ENCODE results near the gene ARHGEF11.

DNA sequence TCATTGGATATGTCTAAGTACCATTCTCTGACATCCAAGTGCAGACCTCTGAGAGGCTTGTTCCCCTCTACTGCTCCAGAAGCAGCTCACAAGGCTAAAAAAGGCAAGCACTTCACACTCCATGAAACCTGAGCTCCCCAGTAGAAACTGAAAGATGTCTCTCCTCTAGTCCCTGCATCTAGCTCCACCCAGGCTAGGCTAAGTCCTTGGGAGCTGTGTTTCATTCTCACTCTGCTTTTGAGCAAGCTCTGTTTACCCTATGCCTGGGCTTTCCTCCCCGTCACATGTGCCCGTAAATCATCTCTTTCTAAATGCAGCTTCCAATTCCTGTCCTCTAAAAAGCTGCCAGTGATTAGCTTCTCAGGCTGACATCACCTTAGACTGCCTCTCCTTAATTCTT is 86.1 kb downstream of the ARHGEF11 start:
- TF ChIP-seq SP1 (IDR thresholded peaks at IDR 0.05) (no peak), L3MBTL2 (conservative IDR thresholded peaks at IDR 0.05) (no peak), FOXK2 (IDR thresholded peaks at IDR 0.05) (no peak), CTBP1 (IDR thresholded peaks at IDR 0.05; ENCODE audit: borderline replicate concordance) (no peak), FOXM1 (IDR thresholded peaks at IDR 0.05; ENCODE audit: borderline replicate concordance) (no peak), NFRKB (IDR thresholded peaks at IDR 0.05) (no peak), SUZ12 (IDR thresholded peaks at IDR 0.05) (no peak), HDGF (IDR thresholded peaks at IDR 0.05; ENCODE audit: borderline replicate concordance) (no peak), ARNT (IDR thresholded peaks at IDR 0.05) (no peak), ZNF384 (IDR thresholded peaks at IDR 0.05) (no peak), FOXA1 (IDR thresholded peaks at IDR 0.05) (no peak), TARDBP (IDR thresholded peaks at IDR 0.05) (no peak)
